Measurements from ENCODE around the gene CSNK1G2. TPM values are rescaled to one million over a fixed set of nuclear protein-coding genes. Genes with fewer than 3 reads are reported as not detected.

The CSNK1G2 gene
- total RNA-seq, 2 experiments from 2014 or later, result 122 to 127 TPM

GRCh38 chr19:1945899-1946298, 4.9 kb downstream of the CSNK1G2 start:
- Mint-ChIP-seq H3K27me3 (no peaks in the 10 kb centered on the region), H3K27ac (peak overlapping the region; percentile 70), H3K36me3 (ENCODE audit: low read depth) (peaks cover 43% of the 10 kb centered on the region), H3K4me1 (ENCODE audit: low read depth) (peaks cover 27% of the 10 kb centered on the region), H3K4me3 (peak overlapping the region; percentile 78), H3K9me3 (no peaks in the 10 kb centered on the region)
- intact Hi-C loops (cut with DNase I, micrococcal nuclease), result loop anchor here in 1 of 2 experiments (5.0 kb wide), 1 partner anchor 41 kb away; no protein-coding TSS in a partner anchor
- peak; percentile 63 for TF ChIP-seq CTCF (IDR thresholded peaks at IDR 0.05)
- no peak overlapping the region for H3K4me3 ChIP-seq (ENCODE audit: low read length)
- DNase-seq (peak in 6 of 14 experiments; percentile 32 to 68 (median 43)), ATAC-seq (ENCODE audit: poor library complexity) (no peak)
- CTCF ChIA-PET, result interaction anchor here (0.5 to 1.2 kb wide), 4 partner anchors 16 to 1955 kb away, joined by 3 to 4 read pairs (median 4); no protein-coding TSS in a partner anchor
- H3K9me3 ChIP-seq (ENCODE audit: control insufficient read depth in 1 of 2, insufficient read depth in 1 of 2, low read length in 2 of 2), result no peaks in the 10 kb centered on the region
- H3K4me1 ChIP-seq (ENCODE audit: insufficient read depth, low read length), result peaks cover 73% of the 10 kb centered on the region
- H3K36me3 ChIP-seq (ENCODE audit: insufficient read depth, low read length), result peaks cover 22% of the 10 kb centered on the region
- POLR2A ChIA-PET, result no interaction called here
- H3K27ac ChIP-seq (ENCODE audit: low read depth in 1 of 2, low read length in 2 of 2), result no peak overlapping the region
- H3K27me3 ChIP-seq (ENCODE audit: control insufficient read depth in 1 of 2, insufficient read depth in 2 of 2, low read length in 2 of 2), result no peaks in the 10 kb centered on the region

DNA sequence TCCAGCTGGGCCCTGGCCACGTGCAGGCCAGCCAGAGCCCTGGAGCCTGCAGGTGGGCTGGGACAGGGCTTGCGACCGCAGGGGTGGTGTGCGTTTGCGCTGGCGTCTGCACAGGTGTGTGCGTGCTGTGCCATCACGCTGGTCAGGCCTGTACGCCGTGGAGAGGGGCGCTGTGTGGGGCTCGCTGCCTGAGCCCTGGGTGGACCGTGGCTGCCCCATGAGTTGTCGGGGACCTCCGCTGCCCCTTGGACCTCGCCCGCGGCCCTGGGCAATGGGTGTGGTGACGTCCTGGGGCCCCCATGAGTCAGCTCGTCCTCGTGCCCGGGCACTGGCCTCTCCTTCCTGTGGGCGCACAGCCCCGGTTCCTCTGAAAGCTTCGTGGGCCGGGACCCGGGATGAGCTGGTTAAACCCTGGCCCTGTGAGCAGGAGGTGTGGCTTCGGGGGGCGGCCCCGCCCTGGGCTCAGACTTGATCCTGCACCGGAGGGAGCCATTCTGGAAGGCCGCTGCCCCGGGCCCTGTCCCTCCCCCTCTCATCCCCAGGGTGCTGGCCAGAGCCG, 6.8 kb downstream of the CSNK1G2 start:
- Histone ChIP-seq H3K4me3 (ENCODE audit: low read length) (no peak overlapping the region), H3K9me3 (ENCODE audit: control insufficient read depth in 1 of 2, insufficient read depth in 1 of 2, low read length in 2 of 2) (no peaks in the 10 kb centered on the region), H3K36me3 (ENCODE audit: insufficient read depth, low read length) (peaks cover 30% of the 10 kb centered on the region), H3K27ac (ENCODE audit: low read depth in 1 of 2, low read length in 2 of 2) (no peak overlapping the region), H3K4me1 (ENCODE audit: insufficient read depth, low read length) (peaks cover 66% of the 10 kb centered on the region), H3K27me3 (ENCODE audit: control insufficient read depth in 1 of 2, insufficient read depth in 2 of 2, low read length in 2 of 2) (no peaks in the 10 kb centered on the region)
- H3K27ac Mint-ChIP-seq, result no peak overlapping the region
- H3K4me1 Mint-ChIP-seq (ENCODE audit: low read depth), result peaks cover 24% of the 10 kb centered on the region
- no peak for TF ChIP-seq CTCF (IDR thresholded peaks at IDR 0.05)
- H3K36me3 Mint-ChIP-seq (ENCODE audit: low read depth), result peaks cover 41% of the 10 kb centered on the region
- no peaks in the 10 kb centered on the region for H3K9me3 Mint-ChIP-seq
- DNase-seq (no peak), ATAC-seq (ENCODE audit: poor library complexity) (no peak)
- ChIA-PET POLR2A (no interaction called here), CTCF (no interaction called here)
- intact Hi-C loops (cut with DNase I, micrococcal nuclease), result loop anchor here in 1 of 2 experiments (5.0 kb wide), 1 partner anchor 40 kb away; no protein-coding TSS in a partner anchor
- no peak overlapping the region for H3K4me3 Mint-ChIP-seq
- no peaks in the 10 kb centered on the region for H3K27me3 Mint-ChIP-seq

DNA sequence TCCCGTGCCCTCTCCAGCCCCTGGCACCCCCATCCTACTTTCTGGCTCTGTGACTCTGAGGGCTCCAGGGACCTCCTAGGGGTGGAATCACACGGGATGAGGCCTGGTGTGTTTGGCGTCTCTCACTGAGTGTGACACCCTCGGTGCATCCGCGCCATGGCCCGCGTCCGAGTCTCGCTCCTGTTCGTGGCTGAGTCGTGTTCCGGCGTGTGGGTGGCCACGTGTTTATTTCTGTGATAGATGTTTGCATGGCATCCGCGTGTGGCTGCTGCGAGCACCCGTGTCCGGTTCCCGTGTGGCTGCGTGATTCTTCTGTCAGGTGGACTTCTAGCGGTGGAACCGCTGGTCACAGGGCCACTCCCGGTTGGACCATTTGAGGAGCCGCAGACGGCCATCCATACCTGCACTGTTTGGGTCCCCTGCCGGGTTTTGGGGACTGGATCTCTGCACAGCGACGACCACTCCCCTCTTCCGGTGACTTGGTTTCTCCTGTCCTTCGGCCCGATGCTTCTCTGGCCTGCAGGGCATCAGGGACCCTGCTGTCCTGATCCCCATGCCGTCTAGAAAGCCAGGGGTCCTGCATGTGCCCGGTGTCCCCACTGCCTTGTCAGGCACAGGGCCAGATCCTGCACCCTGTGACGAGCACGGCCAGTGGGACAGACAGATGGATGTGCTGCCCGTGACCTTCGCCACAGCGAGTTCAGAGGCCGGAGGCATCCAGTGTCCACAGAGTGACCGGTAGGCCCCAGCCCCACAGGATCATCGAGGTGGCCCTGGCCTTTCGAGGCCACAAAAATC, 8.5 kb downstream of the CSNK1G2 start:
- Histone ChIP-seq H3K9me3 (ENCODE audit: control insufficient read depth in 1 of 2, insufficient read depth in 1 of 2, low read length in 2 of 2) (no peaks in the 10 kb centered on the region), H3K4me3 (ENCODE audit: low read length) (no peak overlapping the region), H3K36me3 (ENCODE audit: insufficient read depth, low read length) (peaks cover 43% of the 10 kb centered on the region), H3K4me1 (ENCODE audit: insufficient read depth, low read length) (peaks cover 57% of the 10 kb centered on the region), H3K27me3 (ENCODE audit: control insufficient read depth in 1 of 2, insufficient read depth in 2 of 2, low read length in 2 of 2) (no peaks in the 10 kb centered on the region), H3K27ac (ENCODE audit: low read depth in 1 of 2, low read length in 2 of 2) (no peak overlapping the region)
- intact Hi-C loops (cut with DNase I, micrococcal nuclease), result loop anchor here in 1 of 2 experiments (5.0 kb wide), 1 partner anchor 38 kb away; no protein-coding TSS in a partner anchor
- CTCF ChIA-PET, result no interaction called here
- POLR2A ChIA-PET, result no interaction called here
- Mint-ChIP-seq H3K36me3 (ENCODE audit: low read depth) (peaks cover 33% of the 10 kb centered on the region), H3K4me3 (peak overlapping the region; percentile 11), H3K27ac (peak overlapping the region; percentile 20), H3K4me1 (ENCODE audit: low read depth) (peaks cover 15% of the 10 kb centered on the region), H3K9me3 (no peaks in the 10 kb centered on the region), H3K27me3 (no peaks in the 10 kb centered on the region)
- TF ChIP-seq CTCF (IDR thresholded peaks at IDR 0.05), result no peak
- no peak for DNase-seq
- ATAC-seq (ENCODE audit: poor library complexity), result no peak

All from CD4-positive, alpha-beta T cell (primary cell).